Measurements from ENCODE around the gene C16orf90.

- TF ChIP-seq EZH2 (IDR thresholded peaks at IDR 0.05; ENCODE audit: insufficient read depth, poor library complexity, severe bottlenecking) (no peak), EZH2phosphoT487 (IDR thresholded peaks at IDR 0.05; ENCODE audit: insufficient read depth, low read depth) (no peak)
Measured at GRCh38 chr16:3520413-3520812, 25.1 kb upstream of the C16orf90 start.

All from GM23248 (cell line).